ENCODE measurements around the gene EARS2.

DNA sequence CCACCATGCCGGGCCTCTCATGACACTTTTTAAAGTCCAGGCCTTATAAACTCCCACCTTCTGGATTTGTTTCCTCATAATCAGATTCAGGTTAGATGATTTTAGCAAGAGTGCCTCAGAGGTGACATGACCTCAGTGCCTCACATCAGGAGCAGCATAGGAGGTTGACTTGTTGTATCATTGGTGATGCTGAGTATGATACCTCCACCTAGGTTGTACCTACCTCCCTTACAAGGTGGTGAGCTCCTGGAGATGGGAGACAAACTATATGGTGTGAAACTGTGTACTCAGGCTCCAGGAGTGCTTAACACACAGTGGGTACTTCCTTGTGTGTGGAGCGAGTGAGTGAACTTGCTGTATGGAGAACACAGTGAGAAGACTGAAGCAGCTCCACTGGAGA lies 20.3 kb upstream of the EARS2 start:
- TF ChIP-seq PRRX2 (CRISPR knock-in tag; IDR thresholded peaks at IDR 0.05) (no peak), ELF4 (CRISPR knock-in tag; IDR thresholded peaks at IDR 0.05; ENCODE audit: low read depth) (no peak), SMAD3 (CRISPR knock-in tag; IDR thresholded peaks at IDR 0.05; ENCODE audit: borderline replicate concordance) (no peak)
- TF ChIP-seq, protein P1, sequence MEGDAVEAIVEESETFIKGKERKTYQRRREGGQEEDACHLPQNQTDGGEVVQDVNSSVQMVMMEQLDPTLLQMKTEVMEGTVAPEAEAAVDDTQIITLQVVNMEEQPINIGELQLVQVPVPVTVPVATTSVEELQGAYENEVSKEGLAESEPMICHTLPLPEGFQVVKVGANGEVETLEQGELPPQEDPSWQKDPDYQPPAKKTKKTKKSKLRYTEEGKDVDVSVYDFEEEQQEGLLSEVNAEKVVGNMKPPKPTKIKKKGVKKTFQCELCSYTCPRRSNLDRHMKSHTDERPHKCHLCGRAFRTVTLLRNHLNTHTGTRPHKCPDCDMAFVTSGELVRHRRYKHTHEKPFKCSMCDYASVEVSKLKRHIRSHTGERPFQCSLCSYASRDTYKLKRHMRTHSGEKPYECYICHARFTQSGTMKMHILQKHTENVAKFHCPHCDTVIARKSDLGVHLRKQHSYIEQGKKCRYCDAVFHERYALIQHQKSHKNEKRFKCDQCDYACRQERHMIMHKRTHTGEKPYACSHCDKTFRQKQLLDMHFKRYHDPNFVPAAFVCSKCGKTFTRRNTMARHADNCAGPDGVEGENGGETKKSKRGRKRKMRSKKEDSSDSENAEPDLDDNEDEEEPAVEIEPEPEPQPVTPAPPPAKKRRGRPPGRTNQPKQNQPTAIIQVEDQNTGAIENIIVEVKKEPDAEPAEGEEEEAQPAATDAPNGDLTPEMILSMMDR (IDR thresholded peaks at IDR 0.05) = no peak

Measured in WTC11 (cell line).